HuH-7 (cell line): ENCODE data around the gene HOXD12.
A peak's percentile ranks its signal among the peaks of the same experiment; 100 is the strongest.

Experiments
- DNase-seq: peaks from one replicate; pipeline ENCODE4 v3.0.0; 2011; ENCODE audit warnings: low spot score

The HOXD12 gene

DNA sequence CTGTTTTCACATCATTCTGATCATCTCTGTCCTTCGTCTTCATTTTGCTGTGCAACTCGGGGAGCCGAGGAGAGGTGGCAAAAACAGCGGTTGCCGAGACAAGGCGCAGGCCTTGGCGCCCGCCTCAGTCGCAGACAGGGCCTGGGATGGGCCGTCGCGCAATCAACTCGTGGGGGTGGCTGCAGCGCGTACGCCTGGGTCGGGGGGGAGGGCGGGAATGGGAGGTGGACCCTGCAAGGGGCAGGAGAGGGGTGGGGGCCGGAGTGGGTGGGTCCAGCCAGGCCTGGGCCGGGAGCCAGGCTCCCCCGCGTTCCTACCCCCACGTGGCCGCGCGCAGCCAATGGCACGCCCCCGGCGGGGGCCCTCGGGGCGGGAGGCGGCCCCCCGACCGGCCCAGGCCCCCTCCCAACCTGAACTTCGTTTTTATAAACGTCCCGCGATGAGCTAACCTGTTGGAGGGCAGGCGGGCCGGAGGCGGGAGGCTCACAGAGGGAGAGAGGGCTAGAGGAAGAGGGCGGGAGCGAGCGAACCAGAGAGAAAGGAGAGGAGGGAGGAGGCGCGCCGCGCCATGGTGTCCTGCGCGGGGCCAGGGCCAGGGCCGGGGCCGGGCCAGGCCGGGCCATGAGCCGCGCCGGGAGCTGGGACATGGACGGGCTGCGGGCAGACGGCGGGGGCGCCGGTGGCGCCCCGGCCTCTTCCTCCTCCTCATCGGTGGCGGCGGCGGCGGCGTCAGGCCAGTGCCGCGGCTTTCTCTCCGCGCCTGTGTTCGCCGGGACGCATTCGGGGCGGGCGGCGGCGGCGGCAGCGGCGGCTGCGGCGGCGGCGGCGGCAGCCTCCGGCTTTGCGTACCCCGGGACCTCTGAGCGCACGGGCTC lies 7.1 kb upstream of the HOXD12 start, which contains the start of gene HOXD13:
Gene HOXD13, plus strand, starts transcription at position 452 of the 875 bp plus-strand sequence. Its CDS starts 170 bp downstream, at position 622.
- no peak for DNase-seq

GRCh38 chr2:176093145-176093897 lies 6.3 kb upstream of the HOXD12 start:
- peak; percentile 62 for DNase-seq

DNA sequence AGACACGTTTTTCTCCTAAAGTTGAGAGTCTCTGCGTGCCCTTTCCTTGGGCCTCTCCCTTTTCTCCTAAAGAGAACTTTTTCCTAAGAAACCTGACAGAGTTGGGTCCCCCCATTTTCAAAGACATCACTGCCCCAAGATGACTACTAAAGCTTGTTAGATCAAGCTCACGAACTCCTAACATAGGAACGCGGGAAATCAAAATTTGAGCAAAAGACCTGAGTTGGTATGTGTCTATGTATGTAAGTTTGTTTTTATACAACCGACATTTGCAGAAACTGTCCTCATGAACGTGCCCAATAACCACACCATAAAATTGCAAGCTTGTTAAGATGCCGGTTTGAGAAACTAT lies 5.7 kb upstream of the HOXD12 start:
- no peak for DNase-seq

- DNase-seq = no peak
Measured at GRCh38 chr2:176094349-176094748, 5.2 kb upstream of the HOXD12 start.

GRCh38 chr2:176095421-176095820 lies 4.2 kb upstream of the HOXD12 start:
- DNase-seq = no peak

DNA sequence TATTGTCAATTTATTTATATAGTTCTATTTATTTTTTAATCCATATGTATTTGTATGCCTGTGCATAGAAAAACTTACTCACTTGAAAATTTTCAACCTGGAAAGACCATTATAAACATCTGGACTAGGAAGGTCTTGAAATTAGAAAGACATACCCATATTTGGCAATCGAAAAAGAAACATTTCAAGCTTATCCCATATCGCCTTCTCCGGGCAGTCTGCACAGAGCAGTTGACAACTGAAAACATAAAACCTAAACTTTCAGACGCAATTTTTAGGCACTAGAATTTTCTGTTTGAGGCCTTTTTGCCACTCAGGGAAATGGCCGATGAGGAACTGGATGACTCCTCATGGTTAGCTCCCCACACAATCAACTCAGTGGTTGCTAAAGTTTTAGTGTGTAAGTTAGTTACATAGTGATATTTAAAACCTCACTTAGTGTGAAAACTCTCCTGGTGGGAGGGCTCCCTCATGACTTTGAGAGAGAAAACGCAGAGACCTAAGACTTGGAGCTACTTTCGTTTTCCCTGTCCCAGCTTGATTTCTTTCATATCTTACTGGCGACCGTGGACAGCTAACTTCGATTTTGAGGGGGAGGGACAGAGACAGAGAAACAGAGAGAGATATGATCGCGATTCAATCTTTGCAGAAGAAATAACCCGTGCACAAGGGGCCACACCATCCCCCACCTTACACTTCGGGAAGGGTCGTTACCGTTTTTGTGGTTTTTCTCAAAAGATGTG lies 3.2 kb upstream of the HOXD12 start:
- DNase-seq = no peak

DNA sequence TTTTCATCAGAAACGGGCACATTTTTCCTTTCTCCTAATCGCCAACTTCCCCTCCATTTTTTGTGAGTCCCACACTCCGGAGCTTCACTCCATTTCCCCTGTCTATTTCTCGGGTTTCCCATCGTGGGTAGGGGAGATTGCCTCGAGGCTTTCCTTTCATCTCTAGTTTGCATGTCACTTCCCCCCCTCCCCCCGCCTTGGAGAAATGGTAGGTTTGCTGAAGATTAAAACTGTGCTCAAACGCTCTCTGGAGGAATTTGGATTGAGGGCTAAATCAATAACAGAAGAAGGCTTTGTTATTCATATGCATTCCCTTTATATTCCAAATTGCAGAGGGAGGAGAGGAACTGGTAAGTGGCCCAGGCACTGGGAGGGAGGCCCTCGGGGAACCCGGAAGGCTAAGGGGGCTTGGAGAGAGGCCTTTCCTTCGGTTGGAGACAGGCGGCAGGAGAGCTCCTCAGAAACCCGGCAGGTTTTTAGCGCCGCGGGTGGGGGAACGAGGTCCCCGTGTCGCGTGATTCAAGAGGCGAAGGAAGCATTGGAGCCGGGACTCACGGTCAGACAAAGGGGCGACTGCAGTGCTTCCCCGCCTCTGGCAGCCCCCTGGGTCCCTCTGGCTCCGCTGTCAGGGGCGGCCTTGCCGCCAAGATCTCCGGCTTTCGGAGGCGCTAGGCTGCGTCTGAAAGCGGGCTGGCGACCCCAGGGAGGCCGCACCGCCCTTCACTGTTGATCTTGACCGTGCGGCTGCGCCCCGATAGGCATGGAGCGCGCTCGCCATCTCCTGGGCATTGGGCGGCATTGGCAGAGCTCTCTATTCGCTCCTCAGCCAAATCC lies 2.4 kb upstream of the HOXD12 start:
- peak; percentile 96 for DNase-seq

DNA sequence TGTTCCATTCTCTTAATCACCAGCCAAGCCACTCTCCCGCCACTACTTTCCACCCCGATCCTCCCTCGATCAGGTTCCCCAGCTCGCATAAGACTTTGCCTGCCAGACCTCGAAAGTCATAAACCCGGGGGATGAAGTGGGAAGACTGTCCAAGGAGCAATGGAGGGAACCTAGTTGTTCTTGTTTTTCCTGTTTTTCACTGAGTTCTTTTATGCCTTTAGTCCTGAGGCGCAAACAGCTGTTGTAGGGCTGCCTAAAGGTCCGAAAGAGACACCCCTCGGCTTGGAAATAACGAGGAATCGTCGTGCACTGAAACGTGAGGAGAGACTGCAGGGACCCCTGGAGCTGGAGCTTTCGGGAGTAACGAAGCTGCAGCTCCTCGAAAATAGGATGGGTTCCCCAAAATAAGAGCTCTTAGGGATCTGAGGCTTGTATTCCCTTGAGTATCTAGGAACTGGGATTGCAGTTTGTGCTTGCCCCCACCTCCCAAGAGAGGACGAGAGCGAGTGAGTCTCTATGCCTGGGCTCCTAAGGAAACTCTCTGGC lies 1.7 kb upstream of the HOXD12 start:
- no peak for DNase-seq

- DNase-seq = no peak
Measured at GRCh38 chr2:176098366-176099158, 1.0 kb upstream of the HOXD12 start.

DNA sequence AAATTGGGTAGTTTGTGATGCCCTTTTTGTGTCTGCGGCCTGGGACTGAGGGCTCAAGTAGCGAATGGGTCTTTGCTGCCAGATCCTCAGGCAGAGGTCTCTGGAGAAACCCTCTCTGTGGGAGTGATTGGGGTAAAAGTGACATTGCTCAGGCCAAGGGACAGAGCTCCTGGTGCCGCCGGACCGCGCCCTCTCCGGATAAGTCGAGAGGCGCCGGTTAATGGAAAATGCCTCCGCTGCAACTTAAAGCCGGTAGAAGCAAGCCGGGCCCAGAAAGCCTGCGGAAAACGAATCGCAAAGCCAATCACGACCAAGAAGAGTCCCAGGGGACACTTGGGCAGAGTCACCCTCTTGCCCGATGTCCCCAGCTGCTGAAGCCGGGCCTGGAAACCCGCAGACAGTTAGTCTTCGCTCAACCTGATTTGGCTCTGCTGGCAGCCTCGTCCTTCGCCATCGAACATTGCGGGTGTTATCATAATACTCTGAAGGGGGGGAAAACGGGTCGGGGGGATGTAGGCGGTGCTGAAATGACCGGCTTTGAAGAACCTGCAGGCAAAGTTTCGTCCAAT lies 352 bp upstream of the HOXD12 start:
- DNase-seq = no peak

GRCh38 chr2:176100547-176101140 lies 1.0 kb downstream of the HOXD12 start:
- DNase-seq = no peak

DNA sequence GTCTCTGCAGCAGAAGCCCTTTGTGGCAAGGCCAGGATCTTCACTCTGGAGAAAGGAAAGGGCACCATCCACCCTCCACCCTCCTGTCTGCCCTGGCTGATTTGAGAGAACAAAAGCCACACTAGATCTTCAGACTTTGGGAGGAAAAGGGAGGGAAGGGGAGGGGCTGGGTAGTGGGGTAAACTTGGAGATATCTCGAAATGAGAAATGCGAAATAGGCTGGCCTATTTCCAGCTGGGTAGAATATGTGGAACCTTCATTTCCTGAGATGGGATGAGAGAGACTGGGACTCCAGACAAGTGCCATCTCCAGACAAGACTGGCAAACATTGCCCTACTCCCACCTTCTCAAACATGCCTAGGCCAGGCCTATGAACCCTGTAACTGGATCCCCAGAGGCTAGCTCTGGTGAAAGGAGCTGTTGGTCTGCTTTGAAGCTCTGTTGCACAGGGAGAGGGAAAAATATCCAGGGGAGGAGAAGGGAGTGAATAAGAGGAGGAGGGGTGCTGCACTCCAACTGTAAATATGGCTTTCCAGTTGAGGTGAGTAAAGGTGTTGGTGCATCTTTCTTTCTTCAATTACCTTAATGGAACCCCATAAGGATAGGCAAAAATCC lies 1.7 kb downstream of the HOXD12 start:
- no peak for DNase-seq

- no peak for DNase-seq
Measured at GRCh38 chr2:176101842-176102241, 2.2 kb downstream of the HOXD12 start.

DNA sequence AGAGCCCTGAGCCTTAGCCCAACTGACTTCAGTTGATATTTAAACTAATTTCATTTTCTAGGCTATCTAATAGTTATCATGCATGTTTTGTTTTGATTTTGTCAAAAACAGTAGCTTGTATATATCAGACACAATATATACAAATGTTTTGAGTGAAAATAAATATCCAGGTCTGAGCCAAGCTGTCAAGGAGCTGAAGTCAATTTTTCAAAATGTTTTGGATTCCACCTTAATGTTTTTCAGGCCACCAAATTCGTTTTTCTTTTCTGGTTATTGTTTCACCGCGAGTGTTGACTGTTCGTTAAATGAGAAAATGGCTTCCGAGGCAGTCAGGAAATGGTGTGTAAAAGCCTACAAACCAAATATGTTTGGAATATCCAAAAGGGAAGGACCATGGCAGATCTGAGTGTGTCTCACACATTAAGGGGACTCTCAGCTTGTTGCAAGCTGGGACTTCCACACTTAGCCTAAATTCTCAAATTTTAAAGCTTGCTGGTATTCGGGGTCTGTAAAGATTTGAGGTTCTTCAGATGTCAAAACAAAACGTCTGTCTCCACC lies 2.8 kb downstream of the HOXD12 start:
- no peak for DNase-seq

- DNase-seq = no peak
Measured at GRCh38 chr2:176103194-176103593, 3.6 kb downstream of the HOXD12 start.

- no peak for DNase-seq
Measured at GRCh38 chr2:176103742-176104315, 4.2 kb downstream of the HOXD12 start.

DNA sequence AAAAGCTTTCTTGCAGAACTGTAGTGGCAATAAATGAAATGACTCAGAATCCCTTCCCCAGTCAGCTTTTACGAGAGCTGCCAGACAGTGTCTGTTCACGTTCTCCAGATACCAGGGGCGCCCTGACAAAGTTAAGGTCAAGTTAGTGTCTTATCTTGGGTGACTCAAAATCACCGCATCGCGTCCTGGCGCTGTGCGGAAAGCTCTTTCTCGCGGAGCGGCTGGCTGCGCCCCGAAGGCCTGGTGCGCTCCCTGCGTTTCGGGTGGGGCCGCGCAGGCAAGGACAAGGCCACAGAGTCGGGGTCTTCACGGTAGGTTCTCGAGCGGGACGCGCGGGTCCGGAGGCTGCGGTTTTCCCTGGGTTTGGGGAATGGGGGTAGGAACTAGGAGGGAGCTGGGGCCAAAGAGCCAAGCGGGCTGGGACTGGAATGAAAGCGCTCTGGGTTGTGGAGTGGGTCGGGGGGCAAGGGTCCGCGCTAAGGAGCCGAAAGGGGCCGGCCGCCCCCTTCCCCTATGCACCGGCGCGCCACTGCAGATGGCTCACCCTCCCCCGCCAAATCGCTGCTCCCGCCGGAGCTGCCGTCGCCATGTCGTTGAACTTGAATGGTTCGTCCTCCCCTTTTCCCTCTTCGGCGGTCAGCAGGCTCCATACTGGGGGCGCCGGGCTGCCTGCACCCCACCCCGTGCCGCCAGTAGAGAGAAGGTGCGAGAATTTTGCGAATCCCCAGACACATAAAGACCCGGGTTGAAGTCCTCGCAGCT lies 4.9 kb downstream of the HOXD12 start:
- DNase-seq = no peak
